Activated B cell treated with CpG ODN at 0.5 μM for 24 hours (primary cell): Measurements from ENCODE around the gene FGF1. TPM values are rescaled to one million over a fixed set of nuclear protein-coding genes. Genes with fewer than 3 reads are reported as not detected.
A peak's percentile ranks its signal among the peaks of the same experiment; 100 is the strongest.

Experiments used
- ATAC-seq: fragments of 200-7000 bp; cut with Tn5 transposase; one replicate; pipeline ENCODE4 v1.10.0; 2021; ENCODE audit warnings: low read depth, mild to moderate bottlenecking, moderate library complexity
- CTCF ChIA-PET: fragments of 350-600 bp; sonication (Branson Sonifier 250); formaldehyde crosslinking; loops from one replicate; lab custom pipeline; 2021; ENCODE audit warnings: antibody characterized with exemption; lab: Charles Lee
- POLR2A ChIA-PET: fragments of 350-600 bp; sonication (Branson Sonifier 250); formaldehyde crosslinking; loops from one replicate; lab custom pipeline; 2021; ENCODE audit warnings: antibody characterized with exemption; lab: Charles Lee
- DNase-seq: peaks from one replicate; pipeline ENCODE4 v3.0.0; 2022
- H3K27ac Mint-ChIP-seq: one replicate; pipeline ENCODE4 v1.8.0; 2020; ENCODE audit warnings: mixed read lengths
- H3K27me3 Mint-ChIP-seq: one replicate; pipeline ENCODE4 v1.8.0; 2021; ENCODE audit warnings: mixed read lengths
- H3K36me3 Mint-ChIP-seq: one replicate; pipeline ENCODE4 v1.8.0; 2021; ENCODE audit warnings: low read depth, mixed read lengths
- H3K4me1 Mint-ChIP-seq: one replicate; pipeline ENCODE4 v1.8.0; 2021; ENCODE audit warnings: mixed read lengths
- H3K4me3 Mint-ChIP-seq: one replicate; pipeline ENCODE4 v1.8.0; 2020; ENCODE audit warnings: mild to moderate bottlenecking, mixed read lengths
- H3K9me3 Mint-ChIP-seq: one replicate; pipeline ENCODE4 v1.8.0; 2020; ENCODE audit warnings: mixed read lengths
- intact Hi-C: fragments of 100-400 bp; cut with micrococcal nuclease; formaldehyde crosslinking; loops from one replicate; pipeline ENCODE4 v1.15.1; 2024
- total RNA-seq: library from RNA; stranded (reverse); gene quantifications from 2 replicates; pipeline ENCODE4 v1.2.3, GENCODE V29; 2022
- TF ChIP-seq, protein P1 (sequence below): fragments of 200-600 bp; IDR thresholded peaks from one replicate; pipeline ENCODE4 v1.8.0; 2022; ENCODE audit warnings: antibody characterized with exemption, mild to moderate bottlenecking

FGF1 gene
- total RNA-seq, 1 donor from 2014 or later, result not detected

DNA sequence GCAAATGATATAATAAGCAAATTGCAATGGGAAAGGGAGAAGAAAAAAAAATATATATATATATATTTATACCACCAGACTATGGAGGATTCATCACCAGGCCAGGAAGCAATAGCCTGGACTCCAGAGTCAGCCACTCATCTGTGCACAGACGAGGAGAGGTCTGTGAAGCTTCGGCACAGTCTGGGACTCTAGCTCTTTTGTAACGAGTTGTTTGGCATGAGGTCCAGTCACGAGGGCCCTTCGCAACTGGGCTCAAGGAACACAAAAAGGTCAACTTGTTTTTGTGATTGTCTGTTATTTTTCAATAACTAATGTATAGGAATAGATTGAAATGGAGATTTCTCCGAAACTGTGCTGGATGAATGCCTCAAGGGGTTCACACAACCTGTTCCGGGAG, 14.7 kb upstream of the FGF1 start:
- ATAC-seq, result no peak
- CTCF ChIA-PET, result interaction anchor here (0.6 kb wide), 1 partner anchor 77 kb away, joined by 3 read pairs; no protein-coding TSS in a partner anchor
- Mint-ChIP-seq H3K27ac (no peak overlapping the region), H3K27me3 (peaks cover 22% of the 10 kb centered on the region), H3K4me1 (no peaks in the 10 kb centered on the region), H3K36me3 (no peaks in the 10 kb centered on the region), H3K9me3 (no peaks in the 10 kb centered on the region), H3K4me3 (no peak overlapping the region)
- POLR2A ChIA-PET, result no interaction called here
- no peak for DNase-seq
- TF ChIP-seq, protein P1, sequence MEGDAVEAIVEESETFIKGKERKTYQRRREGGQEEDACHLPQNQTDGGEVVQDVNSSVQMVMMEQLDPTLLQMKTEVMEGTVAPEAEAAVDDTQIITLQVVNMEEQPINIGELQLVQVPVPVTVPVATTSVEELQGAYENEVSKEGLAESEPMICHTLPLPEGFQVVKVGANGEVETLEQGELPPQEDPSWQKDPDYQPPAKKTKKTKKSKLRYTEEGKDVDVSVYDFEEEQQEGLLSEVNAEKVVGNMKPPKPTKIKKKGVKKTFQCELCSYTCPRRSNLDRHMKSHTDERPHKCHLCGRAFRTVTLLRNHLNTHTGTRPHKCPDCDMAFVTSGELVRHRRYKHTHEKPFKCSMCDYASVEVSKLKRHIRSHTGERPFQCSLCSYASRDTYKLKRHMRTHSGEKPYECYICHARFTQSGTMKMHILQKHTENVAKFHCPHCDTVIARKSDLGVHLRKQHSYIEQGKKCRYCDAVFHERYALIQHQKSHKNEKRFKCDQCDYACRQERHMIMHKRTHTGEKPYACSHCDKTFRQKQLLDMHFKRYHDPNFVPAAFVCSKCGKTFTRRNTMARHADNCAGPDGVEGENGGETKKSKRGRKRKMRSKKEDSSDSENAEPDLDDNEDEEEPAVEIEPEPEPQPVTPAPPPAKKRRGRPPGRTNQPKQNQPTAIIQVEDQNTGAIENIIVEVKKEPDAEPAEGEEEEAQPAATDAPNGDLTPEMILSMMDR, result no peak
- intact Hi-C loops, result no loop called here

- ChIA-PET CTCF (interaction anchor here (0.8 to 2.2 kb wide), 9 partner anchors 14 to 687 kb away, joined by 3 to 9 read pairs (median 3); no protein-coding TSS in a partner anchor), POLR2A (no interaction called here)
- intact Hi-C loops, result loop anchor here (1.0 to 5.0 kb wide), 6 partner anchors 44 to 1034 kb away; no protein-coding TSS in a partner anchor
- Mint-ChIP-seq H3K4me3 (no peak overlapping the region), H3K4me1 (no peaks in the 10 kb centered on the region), H3K9me3 (no peaks in the 10 kb centered on the region), H3K27me3 (peaks cover 17% of the 10 kb centered on the region), H3K36me3 (no peaks in the 10 kb centered on the region), H3K27ac (no peak overlapping the region)
- ATAC-seq (peak; percentile 73), DNase-seq (peak; percentile 33)
- TF ChIP-seq, protein P1, result peak; percentile 25
These were observed 13.4 kb upstream of the FGF1 start for GRCh38 chr5:142699184-142699720.

GRCh38 chr5:142698447-142699183, 12.7 kb upstream of the FGF1 start:
- Mint-ChIP-seq H3K9me3 (no peaks in the 10 kb centered on the region), H3K27me3 (peaks cover 17% of the 10 kb centered on the region), H3K27ac (no peak overlapping the region), H3K36me3 (no peaks in the 10 kb centered on the region), H3K4me1 (no peaks in the 10 kb centered on the region), H3K4me3 (no peak overlapping the region)
- TF ChIP-seq, protein P1, result no peak
- CTCF ChIA-PET, result interaction anchor here (0.8 to 2.2 kb wide), 10 partner anchors 10 to 687 kb away, joined by 3 to 9 read pairs (median 3); no protein-coding TSS in a partner anchor
- POLR2A ChIA-PET, result no interaction called here
- no peak for ATAC-seq
- intact Hi-C loops, result loop anchor here (1.0 to 5.0 kb wide), 6 partner anchors 43 to 1033 kb away; no protein-coding TSS in a partner anchor
- DNase-seq, result no peak

GRCh38 chr5:142697356-142698255, 11.7 kb upstream of the FGF1 start:
- ChIA-PET POLR2A (no interaction called here), CTCF (interaction anchor here (1.1 to 1.7 kb wide), 2 partner anchors 42 to 686 kb away, joined by 3 to 8 read pairs; no protein-coding TSS in a partner anchor)
- no peak overlapping the region for H3K27ac Mint-ChIP-seq
- no peak for ATAC-seq
- TF ChIP-seq, protein P1, result no peak
- no peaks in the 10 kb centered on the region for H3K36me3 Mint-ChIP-seq
- intact Hi-C loops, result loop anchor here (2.0 to 5.0 kb wide), 2 partner anchors 87 to 1005 kb away; no protein-coding TSS in a partner anchor
- H3K9me3 Mint-ChIP-seq, result no peaks in the 10 kb centered on the region
- no peak for DNase-seq
- H3K4me1 Mint-ChIP-seq, result no peaks in the 10 kb centered on the region
- no peak overlapping the region for H3K4me3 Mint-ChIP-seq
- peaks cover 14% of the 10 kb centered on the region for H3K27me3 Mint-ChIP-seq
